Mesenchymal stem cell (in vitro differentiated cells and primary cell): Measurements from ENCODE around the gene ASPG.

Experiments used
- DNase-seq: peaks from one replicate; pipeline ENCODE4 v3.0.0-alpha.2; 2013
- H2AFZ ChIP-seq: one replicate; pipeline ENCODE4 v1.6.1; 2013; ENCODE audit warnings: low read depth, mild to moderate bottlenecking, control low read depth, inconsistent platforms, low read length, moderate library complexity
- H2AK5ac ChIP-seq: 2 replicates; pipeline ENCODE4 v1.6.1; 2013; ENCODE audit warnings: low read length, moderate library complexity, mild to moderate bottlenecking, inconsistent platforms; ENCODE audit not compliant: severe bottlenecking
- H2BK120ac ChIP-seq: one replicate; pipeline ENCODE4 v1.6.1; 2013; ENCODE audit warnings: low read depth, mild to moderate bottlenecking, inconsistent platforms, low read length, moderate library complexity
- H2BK12ac ChIP-seq, 2 experiments: one replicate each; pipeline ENCODE4 v1.6.1; 2013; ENCODE audit warnings: inconsistent platforms in 2 of 2, low read length in 2 of 2, mild to moderate bottlenecking in 2 of 2, moderate library complexity in 2 of 2, control low read depth in 1 of 2
- H2BK15ac ChIP-seq: one replicate; pipeline ENCODE4 v1.6.1; 2013; ENCODE audit warnings: mild to moderate bottlenecking, low read depth, inconsistent platforms; ENCODE audit not compliant: poor library complexity, severe bottlenecking
- H2BK5ac ChIP-seq: 2 replicates; pipeline ENCODE4 v1.6.1; 2013; ENCODE audit warnings: low read depth, mild to moderate bottlenecking, low read length, control low read depth, inconsistent platforms; ENCODE audit not compliant: poor library complexity, severe bottlenecking
- H3K14ac ChIP-seq, 2 experiments: one replicate each; pipeline ENCODE4 v1.6.1; 2013; ENCODE audit warnings: inconsistent platforms in 2 of 2, low read length in 2 of 2, control low read depth in 1 of 2, mild to moderate bottlenecking in 1 of 2, moderate library complexity in 1 of 2
- H3K18ac ChIP-seq, 2 experiments: one replicate each; pipeline ENCODE4 v1.6.1; 2013; ENCODE audit warnings: inconsistent platforms in 2 of 2, low read length in 2 of 2, control low read depth in 1 of 2, low read depth in 1 of 2, mild to moderate bottlenecking in 1 of 2
- H3K23ac ChIP-seq, 2 experiments: one replicate each; pipeline ENCODE4 v1.6.1; 2013; ENCODE audit warnings: inconsistent platforms in 2 of 2, low read length in 2 of 2, mild to moderate bottlenecking in 2 of 2, moderate library complexity in 2 of 2, control low read depth in 1 of 2
- H3K27ac ChIP-seq: 2 replicates; pipeline ENCODE4 v1.5.1; 2013; ENCODE audit warnings: mild to moderate bottlenecking, moderate library complexity, low read length, control low read depth, inconsistent platforms; ENCODE audit not compliant: poor library complexity, severe bottlenecking
- H3K27me3 ChIP-seq, 2 experiments: 2 replicates each; pipeline versions ENCODE4 v1.6.1 to v1.7.0; 2013; ENCODE audit warnings: low read length in 2 of 2, mild to moderate bottlenecking in 2 of 2, moderate library complexity in 2 of 2, control low read depth in 1 of 2, inconsistent platforms in 1 of 2; ENCODE audit not compliant: control insufficient read depth in 1 of 2, insufficient read depth in 1 of 2
- H3K36me3 ChIP-seq, 2 experiments: 2 replicates each; pipeline versions ENCODE4 v1.6.1 to v1.7.0; 2013; ENCODE audit warnings: low read length in 2 of 2, control low read depth in 1 of 2, inconsistent platforms in 1 of 2, low read depth in 1 of 2, mild to moderate bottlenecking in 1 of 2; ENCODE audit not compliant: insufficient read depth in 2 of 2, control insufficient read depth in 1 of 2
- H3K4ac ChIP-seq, 2 experiments: one replicate each; pipeline ENCODE4 v1.6.1; 2013; ENCODE audit warnings: inconsistent platforms in 2 of 2, low read length in 2 of 2, mild to moderate bottlenecking in 2 of 2, moderate library complexity in 2 of 2, control low read depth in 1 of 2, low read depth in 1 of 2
- H3K4me1 ChIP-seq: 2 replicates; pipeline ENCODE4 v1.6.1; 2013; ENCODE audit warnings: low read depth, low read length, control low read depth; ENCODE audit not compliant: control insufficient read depth, insufficient read depth
- H3K4me2 ChIP-seq: 2 replicates; pipeline ENCODE4 v1.6.1; 2013; ENCODE audit warnings: low read length, mild to moderate bottlenecking, inconsistent platforms; ENCODE audit not compliant: poor library complexity, severe bottlenecking
- H3K4me3 ChIP-seq, 2 experiments: 2 replicates each; pipeline versions ENCODE4 v1.5.1 to v1.7.0; 2013; ENCODE audit warnings: low read length in 2 of 2, mild to moderate bottlenecking in 2 of 2, control low read depth in 1 of 2, low read depth in 1 of 2; ENCODE audit not compliant: insufficient read depth in 1 of 2
- H3K79me1 ChIP-seq: replicated peaks from 2 replicates; pipeline ENCODE4 v1.6.1; 2013; ENCODE audit warnings: mild to moderate bottlenecking, control low read depth, low read length, inconsistent platforms; ENCODE audit not compliant: poor library complexity, severe bottlenecking
- H3K9ac ChIP-seq: 2 replicates; pipeline ENCODE4 v1.7.0; 2013; ENCODE audit warnings: mild to moderate bottlenecking, low read length, moderate library complexity
- H3K9me3 ChIP-seq: 2 replicates; pipeline ENCODE4 v1.7.0; 2013; ENCODE audit warnings: mild to moderate bottlenecking, low read length; ENCODE audit not compliant: control insufficient read depth
- H4K8ac ChIP-seq: one replicate; pipeline ENCODE4 v1.6.1; 2013; ENCODE audit warnings: inconsistent platforms, mild to moderate bottlenecking, low read length, moderate library complexity
- H4K91ac ChIP-seq: one replicate; pipeline ENCODE4 v1.6.1; 2013; ENCODE audit warnings: mild to moderate bottlenecking, low read length, inconsistent platforms
- WGBS: methylation state at CpG from one replicate; pipeline ENCODE4 v1.1.7; 2013; ENCODE audit warnings: mixed read lengths; 5-methylcytosine and 5-hydroxymethylcytosine counted together

Gene ASPG

DNA sequence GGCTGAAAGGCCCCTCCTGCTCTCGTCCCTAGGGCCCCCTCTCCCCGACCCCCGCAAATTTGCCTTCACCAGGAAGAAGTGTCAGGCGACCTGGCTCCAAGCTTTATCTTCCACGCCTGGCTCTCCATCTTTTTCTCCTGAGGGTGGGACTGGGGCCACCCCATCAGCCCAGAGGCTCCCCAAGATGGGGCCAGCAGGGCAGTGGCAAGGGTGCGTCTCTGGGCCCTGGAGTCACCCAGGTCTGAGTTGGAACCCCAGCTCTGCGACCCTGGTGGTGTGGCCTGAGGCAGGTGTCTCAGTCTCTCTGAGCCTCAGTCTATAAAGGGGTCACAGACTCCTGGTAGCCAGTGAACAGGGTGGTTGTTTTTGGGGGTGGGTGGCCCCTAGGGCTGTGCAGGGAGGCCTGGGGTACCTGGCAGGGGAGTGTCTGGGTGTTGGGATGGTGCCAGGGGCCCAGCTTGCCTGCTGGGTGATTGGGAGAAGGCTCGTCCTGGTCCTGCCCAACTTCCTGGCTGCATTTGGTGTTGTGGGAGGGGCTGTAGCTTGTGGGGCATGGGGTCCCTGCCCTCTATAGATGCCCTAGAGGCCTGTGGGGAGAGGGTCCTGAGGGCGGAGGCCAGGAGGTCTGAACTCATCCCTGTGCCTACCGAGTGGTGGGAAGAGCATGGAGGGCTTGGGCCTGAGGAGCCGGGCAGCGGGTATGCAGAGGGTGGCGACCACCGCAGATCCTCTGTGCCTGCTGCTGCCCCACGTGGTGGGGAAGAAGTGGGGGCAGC lies 60.5 kb downstream of the ASPG start:
- no peak overlapping the region for H3K4me3 ChIP-seq
- no peak overlapping the region for H3K14ac ChIP-seq
- no peak overlapping the region for H4K8ac ChIP-seq
- H2AFZ ChIP-seq: no peak overlapping the region
- H2BK15ac ChIP-seq: peak overlapping the region; percentile 57
- H3K4me2 ChIP-seq: no peak overlapping the region
- no peaks in the 10 kb centered on the region for H3K36me3 ChIP-seq
- H3K27ac ChIP-seq: no peak overlapping the region
- no peak overlapping the region for H3K4ac ChIP-seq
- no peak overlapping the region for H3K18ac ChIP-seq
- peaks cover 26 to 47% of the 10 kb centered on the region in 2 experiments for H3K27me3 ChIP-seq
- no peak overlapping the region for H2BK5ac ChIP-seq
- H2AK5ac ChIP-seq: no peak overlapping the region
- no peak overlapping the region for H2BK120ac ChIP-seq
- no peak overlapping the region for H3K23ac ChIP-seq
- no peak for DNase-seq
- H3K9me3 ChIP-seq: no peaks in the 10 kb centered on the region
- peak overlapping the region; percentile 29 to 56 for H2BK12ac ChIP-seq
- WGBS: 88% methylated on average over 14 of the region's 15 CpGs
- H3K4me1 ChIP-seq: peaks cover 25% of the 10 kb centered on the region
- no peaks in the 10 kb centered on the region for H3K79me1 ChIP-seq
- peak overlapping the region; percentile 78 for H4K91ac ChIP-seq
- H3K9ac ChIP-seq: no peak overlapping the region

DNA sequence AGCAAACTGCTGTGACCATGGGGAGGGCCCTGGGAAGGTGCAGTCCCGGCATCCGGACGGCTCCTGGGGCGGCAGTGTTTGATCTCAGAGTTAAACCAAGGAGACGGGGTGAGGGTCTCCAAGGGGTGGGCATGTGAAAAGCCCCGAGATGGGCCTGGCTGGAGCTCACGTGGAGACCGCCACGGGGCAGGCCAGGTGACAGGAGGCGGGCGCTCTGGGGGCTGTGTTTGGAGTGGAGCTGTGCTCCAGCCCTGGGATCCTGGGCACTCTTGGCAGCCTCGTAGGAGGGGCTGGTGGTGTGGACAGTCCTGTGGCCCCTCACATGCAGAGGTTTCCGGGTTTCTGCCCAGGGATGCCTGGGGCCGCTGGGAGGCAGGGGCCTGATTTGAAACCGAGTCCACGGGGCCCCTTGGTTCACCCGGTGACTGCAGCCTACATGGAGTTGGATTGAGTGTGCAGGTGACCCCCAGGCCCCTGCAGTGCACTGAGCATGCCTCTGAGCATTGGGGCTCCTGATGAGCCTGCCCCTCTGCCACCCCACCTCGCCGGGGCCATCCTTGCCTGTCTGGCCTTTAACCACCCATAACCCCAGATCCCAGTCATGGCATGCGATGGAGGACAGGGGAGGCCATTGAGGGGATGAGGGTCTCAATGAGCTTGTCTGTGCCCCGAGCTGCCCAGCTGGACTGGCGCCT lies 61.3 kb downstream of the ASPG start:
- H3K23ac ChIP-seq: no peak overlapping the region
- peak overlapping the region; percentile 5 for H4K8ac ChIP-seq
- H3K4me2 ChIP-seq: no peak overlapping the region
- peak overlapping the region; percentile 0 to 80 for H2BK12ac ChIP-seq
- H3K4me3 ChIP-seq: no peak overlapping the region
- H3K4ac ChIP-seq: no peak overlapping the region
- H3K9ac ChIP-seq: no peak overlapping the region
- no peak for DNase-seq
- H3K27ac ChIP-seq: no peak overlapping the region
- 91% methylated on average over 20 of the region's 22 CpGs for WGBS
- peaks cover 25% of the 10 kb centered on the region for H3K4me1 ChIP-seq
- H2AK5ac ChIP-seq: no peak overlapping the region
- H3K36me3 ChIP-seq: no peaks in the 10 kb centered on the region
- no peaks in the 10 kb centered on the region for H3K79me1 ChIP-seq
- peak overlapping the region; percentile 92 for H4K91ac ChIP-seq
- no peaks in the 10 kb centered on the region for H3K9me3 ChIP-seq
- H2AFZ ChIP-seq: no peak overlapping the region
- no peak overlapping the region for H2BK5ac ChIP-seq
- H3K18ac ChIP-seq: peak overlapping the region in 1 of 2 experiments; percentile 60
- H3K27me3 ChIP-seq: peaks cover 32 to 47% of the 10 kb centered on the region in 2 experiments
- H2BK15ac ChIP-seq: peak overlapping the region; percentile 40
- H3K14ac ChIP-seq: no peak overlapping the region
- peak overlapping the region; percentile 37 for H2BK120ac ChIP-seq

DNA sequence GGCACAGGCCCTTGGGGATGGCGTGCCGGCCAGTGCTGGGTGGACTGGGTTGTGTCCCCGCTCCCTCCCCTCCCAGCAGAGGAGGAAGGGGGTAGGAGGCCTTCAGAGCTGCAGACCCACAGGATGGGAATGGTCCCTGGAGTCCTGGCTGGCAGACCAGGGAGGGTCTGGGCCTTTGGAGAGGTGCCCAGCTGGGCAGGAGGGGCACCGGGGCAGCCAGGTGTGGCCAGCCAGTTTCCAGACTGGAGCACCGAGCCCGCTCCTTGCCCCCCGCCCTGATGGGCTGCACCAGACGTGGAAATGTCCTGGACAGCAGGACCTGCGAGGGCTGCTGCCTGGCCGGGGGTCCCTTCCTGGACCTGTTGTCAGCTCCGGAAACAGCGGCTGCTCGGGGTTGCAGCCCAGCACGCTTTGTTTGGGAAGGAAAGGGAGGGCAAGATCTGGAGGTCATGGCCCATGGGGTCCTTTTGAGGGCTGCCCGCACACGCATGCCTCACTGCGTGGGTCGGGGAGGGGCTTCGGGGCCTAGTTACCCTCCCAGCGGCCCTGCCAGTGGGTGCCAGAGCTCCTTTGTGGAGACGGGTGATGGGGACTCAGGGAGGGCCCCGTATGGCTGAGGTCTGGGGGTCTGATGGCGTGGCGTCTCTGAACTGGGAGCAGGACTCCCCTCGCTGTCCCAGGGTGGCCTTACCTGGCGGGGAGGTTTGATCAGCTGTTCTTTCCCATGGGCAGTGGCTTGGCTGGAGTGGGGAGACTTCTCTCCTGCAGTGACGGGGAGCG lies 62.0 kb downstream of the ASPG start:
- Histone ChIP-seq H3K9me3 (no peaks in the 10 kb centered on the region), H2AFZ (no peak overlapping the region), H2BK12ac (peak overlapping the region; percentile 64 to 80), H2BK120ac (peak overlapping the region; percentile 4), H2BK15ac (peak overlapping the region; percentile 63), H3K79me1 (no peaks in the 10 kb centered on the region), H3K27me3 (peaks cover 29 to 39% of the 10 kb centered on the region in 2 experiments), H2AK5ac (no peak overlapping the region), H3K14ac (no peak overlapping the region), H3K4me3 (no peak overlapping the region), H3K4me1 (peaks cover 25% of the 10 kb centered on the region), H4K91ac (peak overlapping the region; percentile 92), H4K8ac (peak overlapping the region; percentile 5), H2BK5ac (no peak overlapping the region), H3K18ac (peak overlapping the region; percentile 45 to 61), H3K4ac (peak overlapping the region; percentile 7 to 60), H3K9ac (no peak overlapping the region), H3K4me2 (no peak overlapping the region), H3K27ac (no peak overlapping the region), H3K23ac (no peak overlapping the region), H3K36me3 (no peaks in the 10 kb centered on the region)
- WGBS: 57% methylated on average over 28 of the region's 28 CpGs
- no peak for DNase-seq
